NCI-H1694 (cell line): ENCODE data around the gene RDH5.

Experiments
- DNase-seq: peaks from one replicate; lab custom pipeline; 2025; lab: John Stamatoyannopoulos, UW

RDH5 gene

GRCh38 chr12:55696141-55696540, 24.1 kb upstream of the RDH5 start:
- DNase-seq = no peak

- no peak for DNase-seq
Measured at GRCh38 chr12:55696796-55697462, 23.3 kb upstream of the RDH5 start.

- DNase-seq = no peak
Measured at GRCh38 chr12:55697686-55698085, 22.5 kb upstream of the RDH5 start.

- no peak for DNase-seq
Measured at GRCh38 chr12:55698241-55698955, 21.8 kb upstream of the RDH5 start.

GRCh38 chr12:55698965-55699364, 21.2 kb upstream of the RDH5 start:
- DNase-seq = no peak

DNA sequence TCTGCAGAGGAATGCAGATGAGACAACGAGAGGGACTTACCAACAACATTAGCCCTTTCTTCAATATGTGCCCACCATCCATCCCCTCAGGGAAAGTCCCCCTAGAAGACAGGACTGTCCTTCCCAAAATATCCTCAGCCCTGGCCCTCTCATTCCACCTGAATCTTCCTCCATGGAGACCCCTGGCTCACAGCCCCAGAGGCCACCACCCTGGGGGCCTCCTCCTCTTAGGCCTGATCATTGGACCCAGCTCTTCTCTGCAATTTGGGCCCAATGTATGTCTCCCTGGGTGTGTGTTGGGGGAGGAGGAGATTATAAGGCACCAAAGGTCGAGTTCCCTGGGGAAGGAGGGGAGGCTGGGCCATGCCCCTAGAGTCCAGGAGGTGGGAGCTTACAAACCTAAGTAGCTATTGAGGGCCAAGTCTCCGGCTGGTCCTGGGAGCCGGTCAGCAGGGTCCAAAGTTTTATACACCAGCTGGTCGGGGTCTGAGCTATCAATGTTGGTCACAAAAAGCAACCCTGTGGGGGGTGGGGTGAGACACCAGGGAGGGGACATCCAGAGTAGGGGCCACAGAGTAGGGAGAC, 20.6 kb upstream of the RDH5 start:
- DNase-seq = no peak

- DNase-seq = no peak
Measured at GRCh38 chr12:55700255-55701018, 19.8 kb upstream of the RDH5 start.

GRCh38 chr12:55702861-55703260, 17.3 kb upstream of the RDH5 start:
- DNase-seq = no peak

DNA sequence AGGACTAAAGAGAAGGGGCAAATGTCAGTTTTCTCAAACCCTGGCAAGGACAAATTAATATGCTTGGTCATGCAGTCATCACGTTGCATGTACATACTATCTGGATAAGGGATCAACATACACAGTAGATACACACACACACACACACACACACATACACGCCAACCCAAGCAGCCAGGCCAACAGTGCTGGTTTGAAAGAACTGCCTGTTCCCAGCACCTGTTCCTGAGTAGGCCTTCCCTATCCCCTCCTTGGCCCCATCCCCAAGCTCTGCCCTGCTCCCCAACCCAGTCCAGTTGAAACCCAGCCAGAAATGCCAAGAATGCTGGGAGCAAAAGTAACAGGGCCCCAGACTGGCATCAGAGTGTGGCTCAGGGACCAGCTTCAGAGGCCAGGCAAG, 16.9 kb upstream of the RDH5 start:
- DNase-seq = no peak

DNA sequence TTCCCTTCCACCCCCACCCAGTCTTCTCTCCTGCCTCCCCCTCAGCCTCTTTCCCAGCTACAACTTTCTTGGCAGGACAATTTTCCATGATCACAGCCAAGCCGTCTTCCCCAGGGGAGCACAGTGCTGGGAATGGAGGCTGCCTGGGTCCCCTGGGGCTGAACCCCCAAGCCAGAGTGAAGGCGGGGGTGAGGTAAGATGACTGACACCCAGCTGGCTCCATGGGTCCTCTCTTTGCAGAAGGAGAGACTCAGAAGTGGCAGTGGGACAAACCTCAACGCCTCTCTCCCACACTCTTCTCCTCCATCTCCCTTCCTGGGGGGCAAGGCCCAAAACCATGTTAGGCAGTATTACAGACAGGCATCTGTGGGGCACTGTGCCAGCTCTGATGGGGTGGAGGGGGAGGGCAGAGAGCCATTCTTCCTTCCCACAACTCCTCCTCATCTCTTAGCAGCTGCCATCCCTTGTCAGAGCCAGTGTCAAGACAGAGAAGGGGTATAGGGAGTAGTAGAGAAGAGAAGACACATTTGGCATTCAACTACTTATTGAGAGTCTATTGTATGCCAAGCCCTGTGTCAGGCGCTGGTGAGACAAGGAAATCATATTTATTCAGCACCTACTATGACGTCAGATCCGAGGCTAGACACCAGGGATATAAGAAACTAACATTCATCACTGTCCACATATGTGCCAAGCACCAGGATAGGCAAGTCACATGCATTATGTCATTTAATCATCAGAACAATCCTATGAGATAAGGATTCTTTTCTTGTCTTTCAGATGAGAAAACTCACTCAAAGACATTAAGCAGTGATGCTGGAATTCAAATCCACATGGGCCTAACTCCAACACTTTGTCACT, 16.1 kb upstream of the RDH5 start:
- no peak for DNase-seq

DNA sequence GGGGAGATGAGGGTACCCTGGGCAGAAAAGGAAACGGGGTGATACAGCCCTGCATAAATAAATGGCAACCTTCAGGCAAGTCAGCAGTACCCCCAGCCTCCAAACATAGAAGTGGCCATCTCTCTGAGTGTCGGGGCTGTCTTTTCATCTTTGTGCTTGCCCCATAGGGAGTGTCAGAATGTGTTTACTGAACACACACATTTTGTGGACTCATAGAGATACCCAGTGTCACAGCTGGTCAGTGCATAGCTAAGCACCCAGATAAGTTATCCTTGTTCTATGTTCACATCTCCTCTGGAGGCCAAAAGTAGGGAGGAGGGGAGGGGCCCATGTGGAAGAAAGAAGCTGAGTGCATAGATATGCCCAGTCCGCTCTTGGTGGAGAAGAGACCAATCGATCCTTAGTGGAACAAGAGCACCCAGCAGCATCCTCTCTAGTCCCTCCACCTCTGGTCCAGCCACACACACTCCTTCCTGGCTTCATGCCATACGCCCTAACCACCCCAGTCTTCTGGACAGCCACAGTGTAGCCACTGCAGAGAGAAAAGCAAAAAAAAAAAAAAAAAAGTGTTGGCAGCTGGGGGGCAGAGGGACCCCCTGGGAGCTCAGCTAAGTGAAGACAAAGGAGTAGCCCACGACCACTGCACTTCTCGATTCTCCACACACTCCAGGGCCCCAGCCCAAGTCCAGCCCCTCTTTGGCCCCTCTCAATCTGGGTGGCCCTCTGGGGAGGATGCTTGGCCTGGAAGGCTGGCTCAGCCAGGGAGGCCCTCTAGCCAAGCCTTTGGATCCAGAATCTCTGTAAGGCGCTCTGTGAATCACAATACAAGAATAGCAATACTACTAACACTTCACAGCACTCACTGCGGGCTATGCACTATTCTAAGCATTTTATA, 15.1 kb upstream of the RDH5 start:
- no peak for DNase-seq

GRCh38 chr12:55705782-55706402, 14.3 kb upstream of the RDH5 start:
- DNase-seq = no peak

DNA sequence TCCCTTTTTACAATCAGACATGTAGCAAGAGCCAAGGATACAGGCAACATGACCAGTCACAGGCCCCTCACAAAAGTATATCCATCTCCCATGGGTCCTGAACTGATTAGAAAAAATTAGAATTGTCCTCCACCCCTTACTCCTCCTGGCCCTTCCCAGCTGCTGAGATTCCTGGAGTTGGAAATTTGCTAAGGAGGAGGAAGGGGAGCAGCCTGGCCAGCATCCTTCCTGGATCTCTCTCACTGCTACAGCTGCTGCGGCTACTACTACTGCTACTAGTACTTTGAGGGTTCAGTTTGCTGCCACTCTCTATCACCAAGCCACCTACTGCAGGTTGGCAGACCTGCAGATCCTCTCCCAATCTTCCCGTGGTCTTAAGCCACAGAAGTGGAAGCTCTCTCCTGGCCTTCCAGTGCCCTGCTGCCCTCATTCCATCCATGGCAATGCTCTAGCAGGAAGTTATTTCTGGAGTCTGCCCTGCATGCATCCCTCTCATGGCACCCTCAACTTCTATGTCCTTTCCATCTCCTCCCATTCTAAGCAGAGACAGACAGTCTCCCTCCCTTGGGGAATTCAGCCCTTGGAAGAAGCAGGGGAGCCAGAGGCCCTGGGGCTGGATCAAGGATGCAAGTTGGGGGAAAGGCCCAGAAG, 13.5 kb upstream of the RDH5 start:
- DNase-seq = no peak

DNA sequence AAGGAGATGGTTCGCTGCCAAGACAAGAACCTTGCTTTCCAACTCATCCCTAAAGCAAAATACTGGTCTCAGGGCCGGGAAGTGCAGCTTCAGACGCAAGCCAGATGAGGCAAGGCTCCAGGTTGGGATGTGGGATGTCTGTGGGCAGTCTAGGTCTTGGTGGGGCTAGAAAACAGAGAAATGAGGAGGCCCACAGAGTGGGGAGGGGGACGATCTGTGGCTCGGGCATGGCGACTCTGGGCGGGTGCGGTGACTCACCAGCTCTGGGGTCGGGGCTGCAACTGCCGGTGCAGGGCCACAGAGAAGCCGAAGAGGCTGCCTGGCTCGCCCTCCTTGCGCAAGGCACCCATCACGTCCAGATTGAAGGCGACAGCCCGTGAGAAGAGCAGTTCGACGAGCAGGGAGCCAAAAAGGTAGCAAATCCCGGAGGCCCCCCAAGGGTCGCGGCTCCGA, 12.9 kb upstream of the RDH5 start:
- DNase-seq = no peak

- peak; percentile 17 for DNase-seq
Measured at GRCh38 chr12:55707841-55708694, 12.1 kb upstream of the RDH5 start, which contains the start of gene ITGA7. Gene ITGA7, minus strand, starts transcription at chr12:55707904. Its CDS starts 222 bp downstream, at chr12:55707682.

DNA sequence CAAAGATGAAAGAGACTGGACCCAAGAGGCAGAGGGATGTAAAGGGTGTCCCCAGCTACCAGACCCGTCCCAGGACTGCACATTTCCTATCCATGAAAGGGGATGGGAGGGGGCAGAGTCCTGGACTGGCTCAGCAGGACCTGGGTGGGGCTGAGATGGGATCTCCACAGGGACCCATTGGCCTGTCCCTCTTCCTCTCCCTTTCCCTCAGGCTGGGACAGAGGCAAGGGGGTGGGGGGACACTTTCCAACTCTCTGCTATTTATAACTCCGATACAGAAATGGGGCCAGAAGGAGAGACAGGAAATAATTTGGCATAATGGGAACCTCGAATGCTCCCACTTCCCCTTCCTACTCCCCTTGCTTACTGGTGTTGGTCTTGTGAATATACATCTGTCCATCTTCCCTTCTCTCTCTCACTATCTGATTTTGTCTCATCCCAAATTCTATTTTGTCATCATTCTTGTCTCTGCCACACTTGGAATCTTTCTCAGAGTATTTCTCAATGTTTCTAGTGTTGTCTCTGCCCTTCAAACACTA, 11.4 kb upstream of the RDH5 start:
- DNase-seq = no peak

- no peak for DNase-seq
Measured at GRCh38 chr12:55711786-55712553, 8.2 kb upstream of the RDH5 start.
